Neural progenitor cell (in vitro differentiated cells): ENCODE results near the gene HCRTR1. TPM values are rescaled to one million over a fixed set of nuclear protein-coding genes. Genes with fewer than 3 reads are reported as not detected.

ENCODE experiments used
- DNase-seq: peaks from one replicate; pipeline ENCODE4 v3.0.0-alpha.2; 2016; ENCODE audit warnings: low spot score
- H2AFZ ChIP-seq: fragments of 200-600 bp; sonication (generic); replicated peaks from 2 replicates; pipeline ENCODE4 v1.6.1; 2016; ENCODE audit warnings: antibody characterized with exemption
- H3F3A ChIP-seq: fragments of 200-600 bp; sonication (generic); 2 replicates; pipeline ENCODE4 v1.6.1; 2016; ENCODE audit warnings: antibody characterized with exemption, low read depth
- H3K27ac ChIP-seq: fragments of 200-600 bp; sonication (generic); 2 replicates; pipeline ENCODE4 v1.5.1; 2016; ENCODE audit warnings: mild to moderate bottlenecking
- H3K27me3 ChIP-seq: fragments of 200-600 bp; sonication (generic); 2 replicates; pipeline ENCODE4 v1.6.1; 2016; ENCODE audit warnings: mild to moderate bottlenecking, moderate library complexity
- H3K36me3 ChIP-seq: fragments of 200-600 bp; sonication (generic); 2 replicates; pipeline ENCODE4 v1.5.1; 2016
- H3K4me1 ChIP-seq: fragments of 200-600 bp; sonication (generic); 2 replicates; pipeline ENCODE4 v1.6.1; 2016; ENCODE audit warnings: mixed run types
- H3K4me2 ChIP-seq: fragments of 200-600 bp; sonication (generic); 2 replicates; pipeline ENCODE4 v1.6.1; 2016
- H3K4me3 ChIP-seq: fragments of 200-600 bp; sonication (generic); 2 replicates; pipeline ENCODE4 v1.5.1; 2016
- H3K79me2 ChIP-seq: fragments of 200-600 bp; sonication (generic); 2 replicates; pipeline ENCODE4 v1.6.1; 2016; ENCODE audit warnings: low read depth
- H3K9ac ChIP-seq: fragments of 200-600 bp; sonication (generic); 2 replicates; pipeline ENCODE4 v1.6.1; 2016
- H3K9me3 ChIP-seq: fragments of 200-600 bp; sonication (generic); 2 replicates; pipeline ENCODE4 v1.5.1; 2016; ENCODE audit warnings: low read depth
- H4K20me1 ChIP-seq: fragments of 200-600 bp; sonication (generic); 2 replicates; pipeline ENCODE4 v1.6.1; 2016; ENCODE audit warnings: low read depth
- H3K27ac Mint-ChIP-seq: 3 replicates; pipeline ENCODE4 v1.8.0; 2021; ENCODE audit warnings: mixed read lengths
- H3K27me3 Mint-ChIP-seq: 2 replicates; pipeline ENCODE4 v1.8.0; 2022; ENCODE audit warnings: low read depth, mild to moderate bottlenecking, inconsistent platforms, moderate library complexity, mixed read lengths; ENCODE audit not compliant: insufficient read depth
- H3K36me3 Mint-ChIP-seq: 3 replicates; pipeline ENCODE4 v1.8.0; 2021; ENCODE audit warnings: mixed read lengths
- H3K4me1 Mint-ChIP-seq: 3 replicates; pipeline ENCODE4 v1.8.0; 2021; ENCODE audit warnings: mixed read lengths
- H3K4me3 Mint-ChIP-seq: 3 replicates; pipeline ENCODE4 v1.8.0; 2021; ENCODE audit warnings: mild to moderate bottlenecking, moderate library complexity, mixed read lengths
- H3K9me3 Mint-ChIP-seq: 3 replicates; pipeline ENCODE4 v1.8.0; 2020; ENCODE audit warnings: mixed read lengths
- EZH2 ChIP-seq: fragments of 200-600 bp; sonication (generic); IDR thresholded peaks from 2 replicates; pipeline ENCODE4 v1.6.1; 2017; ENCODE audit warnings: antibody characterized with exemption, mild to moderate bottlenecking, moderate library complexity
- EZH2phosphoT487 ChIP-seq: fragments of 200-600 bp; sonication (generic); IDR thresholded peaks from 2 replicates; pipeline ENCODE4 v1.6.1; 2017; ENCODE audit warnings: antibody characterized with exemption
- total RNA-seq: library from RNA; depleted of rRNA; stranded (reverse); fragments of >200 nt; gene quantifications from 2 replicates; pipeline ENCODE4 v1.2.3, GENCODE V29; 2015; ENCODE audit warnings: low replicate concordance
- TF ChIP-seq, protein P1 (sequence below): fragments of 200-600 bp; sonication (generic); IDR thresholded peaks from 2 replicates; pipeline ENCODE4 v1.5.1; 2017; ENCODE audit warnings: antibody characterized with exemption, mild to moderate bottlenecking

The HCRTR1 gene
- total RNA-seq, 1 donor from 2014 or later = not detected

DNA sequence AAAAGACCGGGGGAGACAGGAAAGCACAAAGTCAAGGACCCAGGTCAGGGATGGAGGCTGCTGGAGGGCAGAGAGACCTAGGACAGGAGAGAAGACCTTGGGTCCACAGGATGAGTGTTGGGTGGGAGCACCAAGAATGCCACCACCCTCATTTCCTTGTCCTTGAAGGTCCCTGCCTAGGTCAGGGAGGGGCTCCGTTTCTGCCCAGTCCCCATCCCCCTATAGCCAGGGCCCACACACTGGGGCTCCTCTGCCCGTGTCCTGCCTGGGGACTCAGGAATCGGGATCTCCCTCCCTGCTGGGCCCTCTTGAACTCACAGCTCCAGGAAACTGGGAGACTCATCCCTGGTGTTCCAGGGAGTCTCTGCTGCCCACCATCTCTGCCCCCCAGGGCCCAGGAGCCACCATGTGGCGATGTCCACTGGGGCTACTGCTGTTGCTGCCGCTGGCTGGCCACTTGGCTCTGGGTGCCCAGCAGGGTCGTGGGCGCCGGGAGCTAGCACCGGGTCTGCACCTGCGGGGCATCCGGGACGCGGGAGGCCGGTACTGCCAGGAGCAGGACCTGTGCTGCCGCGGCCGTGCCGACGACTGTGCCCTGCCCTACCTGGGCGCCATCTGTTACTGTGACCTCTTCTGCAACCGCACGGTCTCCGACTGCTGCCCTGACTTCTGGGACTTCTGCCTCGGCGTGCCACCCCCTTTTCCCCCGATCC is 40.6 kb upstream of the HCRTR1 start:
- Histone ChIP-seq H3K4me2 (peak overlapping the region; percentile 70), H3K79me2 (no peaks in the 10 kb centered on the region), H3K36me3 (no peaks in the 10 kb centered on the region), H3K9me3 (no peaks in the 10 kb centered on the region), H3K9ac (no peak overlapping the region), H3K27ac (no peak overlapping the region), H4K20me1 (no peaks in the 10 kb centered on the region), H3K27me3 (peaks cover 32% of the 10 kb centered on the region), H2AFZ (no peak overlapping the region), H3K4me3 (peak overlapping the region; percentile 32), H3F3A (no peaks in the 10 kb centered on the region), H3K4me1 (peaks cover 10% of the 10 kb centered on the region)
- no peak for DNase-seq
- TF ChIP-seq EZH2 = no peak
- TF ChIP-seq EZH2phosphoT487 = no peak
- TF ChIP-seq, protein P1, sequence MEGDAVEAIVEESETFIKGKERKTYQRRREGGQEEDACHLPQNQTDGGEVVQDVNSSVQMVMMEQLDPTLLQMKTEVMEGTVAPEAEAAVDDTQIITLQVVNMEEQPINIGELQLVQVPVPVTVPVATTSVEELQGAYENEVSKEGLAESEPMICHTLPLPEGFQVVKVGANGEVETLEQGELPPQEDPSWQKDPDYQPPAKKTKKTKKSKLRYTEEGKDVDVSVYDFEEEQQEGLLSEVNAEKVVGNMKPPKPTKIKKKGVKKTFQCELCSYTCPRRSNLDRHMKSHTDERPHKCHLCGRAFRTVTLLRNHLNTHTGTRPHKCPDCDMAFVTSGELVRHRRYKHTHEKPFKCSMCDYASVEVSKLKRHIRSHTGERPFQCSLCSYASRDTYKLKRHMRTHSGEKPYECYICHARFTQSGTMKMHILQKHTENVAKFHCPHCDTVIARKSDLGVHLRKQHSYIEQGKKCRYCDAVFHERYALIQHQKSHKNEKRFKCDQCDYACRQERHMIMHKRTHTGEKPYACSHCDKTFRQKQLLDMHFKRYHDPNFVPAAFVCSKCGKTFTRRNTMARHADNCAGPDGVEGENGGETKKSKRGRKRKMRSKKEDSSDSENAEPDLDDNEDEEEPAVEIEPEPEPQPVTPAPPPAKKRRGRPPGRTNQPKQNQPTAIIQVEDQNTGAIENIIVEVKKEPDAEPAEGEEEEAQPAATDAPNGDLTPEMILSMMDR = no peak
- H3K9me3 Mint-ChIP-seq = no peaks in the 10 kb centered on the region
- peaks cover 4% of the 10 kb centered on the region for H3K27me3 Mint-ChIP-seq
- peaks cover 13% of the 10 kb centered on the region for H3K4me1 Mint-ChIP-seq
- no peaks in the 10 kb centered on the region for H3K36me3 Mint-ChIP-seq
- H3K4me3 Mint-ChIP-seq = no peak overlapping the region
- H3K27ac Mint-ChIP-seq = no peak overlapping the region

DNA sequence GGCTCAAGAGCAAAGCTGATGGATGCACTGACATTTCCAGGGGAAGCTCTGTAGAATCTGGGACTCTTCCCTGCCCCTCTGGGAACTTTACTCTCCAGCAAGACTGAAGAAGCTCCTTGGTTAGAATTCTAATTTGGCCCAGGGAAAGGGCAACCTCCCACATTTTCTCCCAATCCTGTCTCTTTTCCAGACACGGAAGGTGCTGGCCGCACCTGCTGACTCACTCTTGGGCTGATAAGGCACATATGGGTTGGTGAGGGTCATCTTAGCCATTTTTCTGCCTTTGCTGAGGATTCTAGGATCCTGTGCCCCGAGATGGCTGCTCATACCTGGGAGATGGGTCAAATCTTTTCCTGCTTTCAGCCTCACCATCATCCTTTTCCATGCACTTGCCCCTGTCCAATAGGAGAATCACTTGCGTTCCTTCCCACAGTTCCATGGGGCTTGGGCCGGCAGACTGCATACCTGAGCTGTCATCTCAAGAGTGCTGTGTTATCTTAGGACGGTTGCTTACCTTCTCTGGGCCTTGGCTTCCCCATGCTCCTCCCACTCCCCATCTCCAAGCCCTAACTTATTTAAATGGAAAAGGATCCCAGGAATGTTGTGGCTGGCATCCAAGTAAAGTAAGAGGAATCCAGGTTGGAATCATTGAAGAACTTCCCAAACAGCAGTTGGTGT is 39.8 kb upstream of the HCRTR1 start:
- H4K20me1 ChIP-seq = no peaks in the 10 kb centered on the region
- H3K4me1 ChIP-seq = peaks cover 10% of the 10 kb centered on the region
- no peak overlapping the region for H3K4me2 ChIP-seq
- DNase-seq = no peak
- Mint-ChIP-seq H3K27ac (no peak overlapping the region), H3K9me3 (no peaks in the 10 kb centered on the region), H3K36me3 (no peaks in the 10 kb centered on the region), H3K4me1 (peaks cover 13% of the 10 kb centered on the region), H3K27me3 (peaks cover 4% of the 10 kb centered on the region), H3K4me3 (no peak overlapping the region)
- H3K27ac ChIP-seq = no peak overlapping the region
- H3K4me3 ChIP-seq = no peak overlapping the region
- H3K9me3 ChIP-seq = no peaks in the 10 kb centered on the region
- H3K36me3 ChIP-seq = no peaks in the 10 kb centered on the region
- H3F3A ChIP-seq = no peaks in the 10 kb centered on the region
- H3K9ac ChIP-seq = no peak overlapping the region
- H2AFZ ChIP-seq = no peak overlapping the region
- TF ChIP-seq, protein P1 = no peak
- TF ChIP-seq EZH2phosphoT487 (no peak), EZH2 (no peak)
- H3K79me2 ChIP-seq = no peaks in the 10 kb centered on the region
- peaks cover 32% of the 10 kb centered on the region for H3K27me3 ChIP-seq

DNA sequence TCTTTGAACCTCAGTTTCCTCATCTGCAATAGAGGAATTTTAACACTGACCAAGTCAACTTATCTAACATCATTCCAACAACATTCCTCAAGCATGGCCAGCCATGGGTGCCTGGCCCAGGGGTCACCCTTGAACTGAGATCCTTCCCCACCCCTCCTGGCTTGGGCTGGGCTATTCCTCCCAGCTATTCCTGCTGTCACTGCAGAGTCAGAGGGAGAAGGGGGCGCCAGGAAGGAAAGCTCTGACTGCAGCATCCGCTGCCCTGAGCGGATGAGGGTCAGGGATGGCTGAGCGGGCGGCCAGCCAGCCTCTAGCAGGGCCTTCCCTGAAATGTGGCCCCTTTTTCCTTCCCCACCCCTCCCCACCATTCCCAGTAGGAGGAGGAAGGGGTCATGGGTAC is 38.1 kb upstream of the HCRTR1 start:
- H3K27ac ChIP-seq = no peak overlapping the region
- Mint-ChIP-seq H3K27me3 (peaks cover 4% of the 10 kb centered on the region), H3K27ac (no peak overlapping the region), H3K4me3 (no peak overlapping the region), H3K4me1 (peaks cover 13% of the 10 kb centered on the region), H3K9me3 (no peaks in the 10 kb centered on the region), H3K36me3 (no peaks in the 10 kb centered on the region)
- H3K9me3 ChIP-seq = no peaks in the 10 kb centered on the region
- TF ChIP-seq EZH2 (no peak), EZH2phosphoT487 (no peak)
- TF ChIP-seq, protein P1 = no peak
- H3K4me2 ChIP-seq = no peak overlapping the region
- H3K79me2 ChIP-seq = no peaks in the 10 kb centered on the region
- no peaks in the 10 kb centered on the region for H4K20me1 ChIP-seq
- peaks cover 32% of the 10 kb centered on the region for H3K27me3 ChIP-seq
- no peak overlapping the region for H3K4me3 ChIP-seq
- no peaks in the 10 kb centered on the region for H3K36me3 ChIP-seq
- no peak overlapping the region for H3K9ac ChIP-seq
- H2AFZ ChIP-seq = no peak overlapping the region
- DNase-seq = no peak
- H3F3A ChIP-seq = no peaks in the 10 kb centered on the region
- H3K4me1 ChIP-seq = peaks cover 10% of the 10 kb centered on the region
